H54 (cell line): Measurements from ENCODE around the gene MEIOB.
"Not testable (repeated sequence)": the region's sequence is repeated elsewhere in the genome, so short reads cannot be mapped to it uniquely, and the experiment has no call there.

Experiments used
- DNase-seq: peaks from one replicate; pipeline ENCODE4 v3.0.0; 2011; ENCODE audit warnings: low spot score, mixed read lengths; ENCODE audit not compliant: insufficient read length
- FAIRE-seq: peaks from 3 replicates; lab custom pipeline; 2011; peaks lifted over from hg19 to GRCh38; lab: Jason Lieb, UNC
- POLR2A ChIP-seq: IDR thresholded peaks from 2 replicates; pipeline ENCODE4 v1.6.1; 2011; ENCODE audit warnings: low read depth, mild to moderate bottlenecking, low read length

MEIOB gene

DNA sequence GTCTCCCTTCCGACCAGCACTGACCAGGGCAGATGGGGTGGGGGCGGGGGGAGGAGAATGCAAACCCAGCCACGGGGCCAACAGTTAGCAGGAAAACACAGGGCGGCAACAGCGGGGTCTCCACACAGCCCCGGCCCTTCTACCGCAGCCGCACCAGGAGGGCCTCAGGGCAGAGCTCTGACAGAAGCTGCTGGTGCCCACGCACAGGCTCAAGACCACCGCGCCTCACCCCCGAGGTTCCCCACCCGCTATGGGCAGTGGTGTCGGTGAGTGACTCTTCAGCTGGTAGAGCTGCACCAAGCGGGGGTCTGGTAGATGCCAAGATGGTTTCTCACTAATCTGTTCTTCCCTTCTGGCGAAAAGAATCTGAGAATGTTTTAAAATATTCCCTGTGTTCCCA is 61.4 kb downstream of the MEIOB start:
- no peak for TF ChIP-seq POLR2A
- no peak for FAIRE-seq
- no peak for DNase-seq

DNA sequence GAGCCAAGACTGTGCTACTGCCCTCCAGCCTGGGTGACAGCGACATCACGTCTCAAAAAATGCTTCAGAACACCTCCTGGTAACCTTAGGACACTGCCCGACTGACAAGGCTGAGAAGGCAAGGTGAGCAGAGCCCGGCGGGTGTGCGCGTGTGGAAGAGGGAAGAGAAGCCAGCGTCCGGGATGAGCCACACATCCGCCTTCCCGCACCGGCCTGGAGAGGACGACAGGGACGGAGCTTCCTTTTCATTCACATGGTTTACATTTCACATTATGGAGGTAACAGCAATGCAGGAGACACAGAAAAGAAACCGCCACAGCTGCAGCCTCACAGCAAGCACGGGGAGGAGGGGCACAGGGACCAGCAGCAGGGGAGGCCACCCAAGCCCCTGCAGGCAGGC is 61.9 kb downstream of the MEIOB start:
- TF ChIP-seq POLR2A = no peak
- FAIRE-seq (no peak), DNase-seq (no peak)

DNA sequence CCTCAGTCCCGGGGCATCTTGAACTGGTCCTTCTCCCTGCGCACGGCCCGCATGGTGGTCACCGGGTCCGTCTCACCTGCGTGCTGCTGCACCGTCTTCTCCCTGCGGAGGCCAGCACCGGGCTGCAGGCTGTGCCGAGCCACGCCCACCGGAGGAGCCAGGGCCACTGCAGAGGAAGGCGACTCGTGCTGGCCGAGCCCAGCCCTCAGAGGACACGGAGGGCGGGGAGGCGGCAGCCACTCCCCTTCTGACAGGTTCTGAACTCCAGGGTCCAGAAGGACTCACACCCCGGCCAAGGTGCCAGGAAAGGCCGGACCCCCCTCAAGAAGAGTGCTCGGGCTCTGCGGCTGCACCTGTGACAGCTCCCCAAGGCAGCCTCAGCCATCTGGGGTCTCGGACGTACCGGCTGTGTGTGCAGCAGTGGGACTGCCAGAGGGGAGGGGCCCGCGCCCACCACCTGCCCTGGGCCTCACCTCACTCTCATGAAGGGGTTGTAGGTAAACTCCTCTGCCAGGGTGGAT is 62.6 kb downstream of the MEIOB start:
- FAIRE-seq (no peak), DNase-seq (no peak)
- no peak for TF ChIP-seq POLR2A

DNA sequence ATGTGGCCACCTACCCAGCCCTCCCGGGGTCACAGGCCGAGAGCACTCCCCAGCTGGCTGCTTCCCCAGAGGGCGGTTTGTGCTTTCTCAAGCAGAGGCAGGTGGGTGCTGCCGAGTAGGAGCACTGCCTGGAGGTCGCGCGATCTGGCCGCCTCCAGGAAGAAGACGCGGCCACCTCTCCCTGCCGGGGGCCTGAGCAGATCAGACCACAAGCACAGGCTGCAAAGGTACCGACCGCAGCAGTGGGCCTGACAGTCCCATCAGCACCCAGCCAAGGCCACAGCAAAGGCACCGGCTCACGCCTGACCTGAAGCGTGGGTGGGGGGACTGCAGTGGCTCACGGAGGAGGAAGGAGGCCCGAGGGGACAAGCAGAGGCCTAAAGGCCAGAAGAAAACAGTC is 63.3 kb downstream of the MEIOB start:
- no peak for TF ChIP-seq POLR2A
- DNase-seq = no peak
- FAIRE-seq = no peak

DNA sequence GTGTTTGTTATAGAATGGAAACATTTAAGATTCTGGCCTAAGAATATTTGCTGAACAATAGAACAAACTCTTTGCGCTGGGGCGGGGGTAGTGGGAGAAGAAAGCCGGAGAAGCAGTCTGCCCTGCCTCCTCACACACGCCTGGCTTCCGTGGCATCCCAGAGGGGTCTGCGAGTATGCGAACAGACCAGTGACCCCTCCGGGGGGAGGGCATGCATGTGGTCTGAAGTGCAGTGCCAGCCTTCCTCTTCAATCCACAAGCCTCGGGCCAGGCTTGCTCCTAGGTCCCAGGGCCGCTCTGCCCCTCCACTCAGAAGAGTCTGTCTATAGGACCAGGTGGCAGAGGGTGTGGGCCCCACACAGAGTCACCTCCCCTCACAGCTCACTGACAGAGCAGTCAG is 64.3 kb downstream of the MEIOB start:
- FAIRE-seq (no peak), DNase-seq (no peak)
- TF ChIP-seq POLR2A = no peak

DNA sequence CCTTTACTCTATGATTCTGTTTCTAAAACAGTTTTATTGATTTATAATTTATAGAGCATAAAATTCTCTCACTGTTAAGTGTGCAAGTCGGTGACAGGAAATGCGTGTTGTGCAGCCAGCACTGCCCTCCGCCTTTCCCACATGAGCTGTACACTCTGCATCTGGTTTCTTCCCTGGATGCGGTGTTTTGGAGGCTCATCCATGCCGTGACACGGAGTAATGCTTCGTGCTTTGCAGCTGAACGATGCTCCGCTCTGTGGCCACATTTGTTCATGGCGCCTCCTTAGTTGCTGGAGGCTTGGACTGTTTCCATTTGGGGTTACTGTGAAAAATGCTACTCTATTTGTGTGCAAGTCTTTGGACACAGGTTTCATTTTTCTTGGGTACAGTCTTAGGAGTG is 71.3 kb downstream of the MEIOB start:
- DNase-seq = no peak
- no peak for FAIRE-seq
- no peak for TF ChIP-seq POLR2A

DNA sequence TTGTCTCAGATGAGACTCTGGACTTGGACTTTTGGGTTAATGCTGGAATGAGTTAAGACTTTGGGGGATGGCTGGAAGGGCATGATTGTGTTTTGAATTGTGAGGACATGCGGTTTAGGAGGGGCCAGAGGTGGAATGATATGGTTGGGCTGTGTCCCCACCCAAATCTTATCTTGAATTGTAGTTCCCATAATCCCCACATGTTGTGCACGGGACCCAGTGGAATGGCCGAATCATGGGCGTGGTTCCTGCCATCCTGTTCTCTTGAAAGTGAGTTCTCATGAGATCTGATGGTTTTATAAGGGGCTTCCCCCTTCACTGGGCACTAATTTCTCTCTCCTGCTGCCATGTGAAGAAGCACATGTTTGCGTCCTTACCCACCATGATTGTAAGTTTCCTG is 72.7 kb downstream of the MEIOB start:
- not testable (repeated sequence) for DNase-seq, FAIRE-seq

DNA sequence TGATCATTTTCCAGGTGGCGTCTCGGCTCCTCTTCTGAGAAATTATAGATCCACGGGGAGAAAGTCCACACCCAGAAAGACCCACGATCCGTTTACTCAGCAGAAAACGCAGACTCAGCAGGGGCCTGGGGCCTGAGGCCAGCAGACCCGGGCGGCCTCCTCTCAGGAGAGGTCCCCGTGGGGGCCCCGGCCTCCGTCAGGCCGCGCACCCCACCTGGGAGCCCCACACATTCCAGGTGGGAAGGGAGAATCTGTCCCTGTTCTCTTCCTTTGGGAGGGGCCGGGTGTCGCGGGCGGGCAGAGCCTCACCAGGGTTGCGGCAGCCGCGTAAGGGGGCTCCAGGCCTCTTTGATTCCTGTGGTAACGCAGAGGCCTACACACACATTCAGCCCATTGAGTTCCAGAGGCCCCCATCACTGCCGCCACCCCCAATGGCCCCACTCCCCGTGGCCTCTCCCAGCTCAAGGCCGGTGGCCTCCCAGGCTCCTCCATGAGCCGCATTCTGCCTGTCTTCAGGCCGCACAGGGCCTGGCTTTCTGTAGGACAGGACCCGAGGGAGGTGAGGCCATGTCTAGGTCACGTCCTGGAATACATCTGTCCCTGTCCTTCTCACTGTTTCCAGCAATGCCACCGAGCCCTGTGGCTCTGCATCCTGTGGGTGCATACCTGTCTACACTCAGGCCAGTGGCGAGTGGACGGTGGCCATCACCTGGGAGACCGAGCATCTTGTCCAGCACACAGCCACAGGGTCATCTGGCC is 76.9 kb downstream of the MEIOB start:
- no peak for TF ChIP-seq POLR2A
- DNase-seq (no peak), FAIRE-seq (no peak)

DNA sequence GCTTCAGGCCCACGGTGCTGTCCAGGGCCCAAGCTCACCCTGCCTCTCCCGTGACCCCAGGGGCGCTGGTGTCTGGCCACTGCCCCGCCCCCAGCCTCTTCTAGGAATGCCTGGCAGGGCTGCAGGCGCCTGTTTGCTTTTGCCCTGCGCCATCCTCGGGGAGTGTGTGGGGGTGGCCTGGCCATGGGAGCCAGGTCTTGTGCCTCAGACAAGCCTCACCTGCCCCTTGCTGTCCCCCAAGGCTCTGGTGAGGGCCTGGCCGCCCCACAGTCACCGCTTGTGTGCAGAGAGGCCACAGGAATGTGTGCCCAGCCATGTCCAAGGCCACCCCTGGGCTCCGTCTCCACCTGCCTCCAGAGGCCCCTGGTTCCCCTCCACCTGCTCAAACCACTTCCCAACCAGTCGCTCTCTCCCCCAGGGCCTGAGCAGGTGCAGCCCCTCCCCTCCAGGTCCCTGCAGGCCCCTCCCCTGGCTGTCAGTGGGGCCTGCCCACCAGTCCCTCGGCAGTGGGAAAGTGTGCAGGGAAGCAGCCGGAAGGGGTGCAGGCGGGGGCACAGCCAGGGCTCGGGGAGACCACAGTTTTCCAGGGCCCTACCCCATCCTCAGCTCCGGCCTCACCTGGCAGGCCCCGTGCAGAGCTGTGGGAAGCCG is 77.6 kb downstream of the MEIOB start:
- DNase-seq = no peak
- no peak for FAIRE-seq
- no peak for TF ChIP-seq POLR2A

DNA sequence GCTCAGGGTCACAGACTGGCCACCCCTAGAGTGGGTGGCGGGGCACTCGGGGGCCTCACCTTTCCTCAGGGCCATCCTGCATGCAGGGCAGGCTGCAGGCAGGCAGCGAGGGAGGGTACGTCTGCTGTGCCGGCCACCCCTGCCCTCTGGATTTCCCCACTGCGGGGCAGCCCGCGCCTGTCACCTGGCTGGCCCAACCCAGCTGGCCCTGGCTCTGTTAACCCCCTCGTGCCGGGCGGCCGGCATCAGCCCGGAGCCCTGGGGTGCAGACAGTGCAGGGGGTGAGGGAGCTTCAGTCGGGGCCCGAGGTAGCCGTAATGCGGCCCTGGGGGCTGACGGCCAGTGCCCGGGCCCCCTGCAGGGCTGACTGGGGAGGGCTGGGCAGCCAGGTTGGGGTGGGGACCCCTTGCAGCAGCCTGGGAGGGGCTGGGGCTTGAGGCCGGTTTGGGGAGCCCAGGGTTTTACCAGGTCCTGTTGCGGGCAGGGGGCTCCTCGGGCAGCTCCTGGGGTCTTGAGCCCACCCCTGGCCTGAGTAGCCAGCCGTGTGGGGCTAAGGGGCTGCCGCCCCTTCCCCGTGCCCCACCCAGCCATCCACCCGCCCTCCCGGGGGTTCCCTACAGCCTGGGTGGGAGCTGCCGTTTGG is 78.3 kb downstream of the MEIOB start, which contains the start of gene IGFALS:
Gene IGFALS, minus strand, starts transcription at position 128 of the 643 bp plus-strand sequence. Its CDS starts 53 bp downstream, at position 75.
- DNase-seq (no peak), FAIRE-seq (no peak)
- TF ChIP-seq POLR2A = no peak

DNA sequence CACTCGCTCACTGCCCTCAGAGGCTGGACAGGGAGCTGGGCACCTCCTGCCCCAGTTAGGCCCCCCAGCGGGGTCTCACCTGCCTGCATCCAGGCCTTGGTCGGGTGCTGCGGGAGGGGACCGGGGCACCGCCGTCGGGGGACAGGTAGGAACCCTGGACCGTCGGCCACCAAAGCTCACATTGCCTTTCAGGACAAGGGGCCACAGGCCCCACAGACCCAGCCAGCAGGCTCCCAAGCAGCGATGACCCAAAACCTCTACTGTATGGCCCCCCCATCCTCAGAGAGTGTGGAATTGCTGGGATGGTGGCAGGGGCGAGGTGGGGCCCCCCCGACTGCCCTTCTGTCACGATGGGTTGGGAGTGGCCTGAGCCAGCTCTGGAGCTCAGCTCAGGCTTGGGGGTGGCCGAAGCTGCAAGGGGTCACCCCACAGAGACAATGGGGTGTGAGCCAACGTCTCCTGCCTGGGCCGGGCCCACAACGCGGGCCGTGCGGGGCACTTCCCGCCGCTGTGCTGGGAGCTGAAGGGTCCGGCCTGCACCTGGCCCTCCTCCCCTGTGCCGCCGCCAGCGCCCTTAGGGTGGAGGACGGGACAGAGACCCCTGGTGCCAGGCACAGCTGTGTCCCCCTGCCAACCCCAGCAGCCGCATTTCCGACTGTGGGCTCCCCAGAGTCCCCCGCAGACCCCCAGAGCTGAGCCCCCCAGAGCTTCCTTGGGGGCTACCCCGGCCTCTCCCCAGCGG is 79.0 kb downstream of the MEIOB start:
- FAIRE-seq = no peak
- no peak for TF ChIP-seq POLR2A
- DNase-seq = no peak

DNA sequence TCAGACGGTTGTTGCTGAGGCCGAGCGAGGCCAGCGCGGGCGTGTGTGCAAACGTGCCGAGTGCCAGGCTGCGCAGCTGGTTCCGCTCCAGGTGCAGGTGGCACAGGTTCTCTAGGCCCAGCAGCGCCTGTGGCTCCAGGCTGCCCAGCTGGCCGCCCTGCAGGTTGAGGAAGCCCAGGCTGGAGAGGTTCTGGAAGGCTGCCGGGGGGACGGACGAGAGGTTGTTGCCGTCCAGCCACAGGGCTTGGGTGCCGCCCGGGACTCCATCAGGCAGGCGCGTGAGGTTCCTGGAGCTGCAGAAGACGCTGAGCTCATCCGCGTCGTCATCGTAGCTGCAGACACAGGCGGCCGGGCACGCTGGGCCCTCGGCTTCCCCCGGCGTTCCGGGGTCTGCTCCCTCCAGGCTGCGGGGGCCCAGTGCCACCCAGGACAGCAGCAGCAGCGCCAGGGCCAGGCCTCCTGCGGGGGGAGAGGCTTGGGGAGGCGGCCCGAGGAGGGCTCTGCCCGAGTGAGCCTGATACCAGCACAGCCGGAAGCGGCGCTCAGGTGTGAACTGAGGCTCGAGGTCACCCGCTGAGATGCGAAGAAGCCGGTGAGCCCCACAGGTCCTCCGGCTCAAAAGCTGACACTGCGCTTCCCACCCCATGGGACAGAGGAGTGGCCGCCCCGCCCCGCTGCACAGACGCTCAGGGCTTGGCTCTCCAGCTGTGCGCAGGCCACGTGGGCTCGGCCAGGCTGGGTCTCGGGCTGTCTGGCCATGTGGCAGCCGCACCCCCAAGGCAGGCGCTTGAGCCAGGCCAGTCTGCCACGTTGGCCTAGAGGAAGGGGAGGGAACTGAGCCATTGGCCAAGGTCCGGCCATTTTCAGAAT is 79.8 kb downstream of the MEIOB start:
- FAIRE-seq (no peak), DNase-seq (no peak)
- no peak for TF ChIP-seq POLR2A

DNA sequence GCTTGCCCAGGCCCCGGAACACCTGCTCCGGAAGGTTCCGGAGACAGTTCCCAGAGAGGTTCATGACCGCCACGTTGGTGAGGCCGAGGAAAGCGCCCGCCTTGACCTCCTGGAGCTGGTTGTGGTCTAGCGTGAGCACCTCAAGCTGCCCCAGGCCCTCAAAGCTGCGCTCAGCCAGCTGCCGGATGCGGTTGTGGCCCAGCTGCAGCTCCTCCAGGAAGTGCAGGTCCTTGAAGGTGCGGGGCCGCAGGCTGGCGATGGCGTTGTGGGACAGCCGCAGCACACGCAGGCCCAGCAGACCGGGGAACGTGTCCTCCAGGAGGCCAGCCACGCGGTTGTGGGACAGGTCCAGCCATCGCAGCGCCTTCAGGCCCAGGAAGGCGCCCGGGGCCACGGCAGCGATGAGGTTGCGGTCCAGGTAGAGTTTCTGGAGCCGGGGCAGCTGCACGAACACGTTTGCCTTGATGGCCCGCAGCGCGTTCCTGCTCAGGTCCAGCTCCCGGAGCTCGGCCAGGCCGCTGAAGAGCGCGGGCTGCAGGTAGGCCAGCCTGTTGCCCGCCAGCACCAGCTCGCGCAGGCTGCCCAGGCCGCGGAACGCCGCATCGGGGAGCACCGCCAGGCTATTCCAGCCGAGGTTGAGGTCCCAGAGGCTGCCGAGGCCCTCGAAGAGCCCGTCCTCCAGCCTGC is 80.6 kb downstream of the MEIOB start:
- no peak for FAIRE-seq
- no peak for TF ChIP-seq POLR2A
- DNase-seq = no peak
